GM18861 (cell line): ENCODE data around the gene FRY.

ENCODE experiments used
- ATAC-seq: cut with Tn5 transposase; IDR thresholded peaks from one replicate; pipeline ENCODE4 v1.9.1; 2021; ENCODE audit not compliant: unreplicated experiment

FRY gene

DNA sequence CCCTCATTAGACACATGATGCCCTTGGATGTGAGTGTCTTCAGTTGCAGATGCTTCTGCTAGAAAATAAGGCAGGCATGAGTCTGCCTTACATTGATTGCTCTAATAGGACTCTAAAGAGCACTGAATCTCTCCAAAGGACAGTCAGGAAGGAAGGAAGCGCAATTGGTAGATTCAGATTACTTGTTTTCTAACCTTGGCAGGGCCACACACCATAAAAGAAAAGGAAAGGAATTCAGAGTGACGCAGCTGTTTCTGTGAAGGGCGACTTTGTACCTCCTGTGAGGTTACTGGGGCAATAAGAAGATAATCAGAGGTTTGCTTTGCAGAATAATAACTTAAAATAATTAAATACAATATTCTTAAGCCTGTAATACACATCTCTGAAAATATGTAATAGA is 48.0 kb downstream of the FRY start:
- ATAC-seq = no peak

DNA sequence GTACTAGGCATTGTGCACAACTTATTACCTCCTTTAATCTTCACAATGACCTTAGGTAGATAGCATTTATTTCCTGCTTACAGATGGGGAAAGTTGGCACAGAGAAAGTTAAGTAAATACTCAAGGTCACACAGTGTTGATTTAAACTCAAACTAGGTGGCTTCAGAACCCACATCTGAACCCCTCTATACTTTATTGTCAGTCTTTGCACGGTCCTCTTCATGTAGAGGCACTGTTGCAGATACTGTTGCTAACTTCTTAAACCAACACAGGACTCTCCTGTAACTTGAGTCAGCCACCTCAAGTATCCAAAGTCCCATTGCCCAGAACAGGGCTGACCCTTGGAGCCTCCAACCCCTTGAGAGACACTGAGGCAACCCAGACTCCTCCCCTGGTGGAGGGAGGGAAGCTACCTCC is 48.8 kb downstream of the FRY start:
- ATAC-seq = no peak

DNA sequence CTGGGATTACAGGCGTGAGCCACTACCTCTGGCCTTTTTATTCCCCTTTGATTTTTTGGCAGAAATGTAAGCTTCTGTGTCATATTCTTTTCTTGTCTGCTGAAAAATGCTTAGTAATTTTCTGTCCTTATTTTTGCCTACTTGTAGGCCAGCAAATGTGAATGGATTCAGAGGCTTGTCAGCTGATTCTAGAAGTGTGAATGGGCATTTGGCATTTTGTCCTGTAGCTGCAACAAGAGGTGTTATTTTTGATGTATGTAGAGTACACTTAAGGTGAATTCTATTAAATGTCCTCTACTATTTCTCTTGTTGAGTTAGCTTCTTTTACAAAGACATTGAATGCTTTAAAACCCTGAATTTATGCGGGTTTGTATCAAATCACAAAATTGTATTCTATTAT is 50.0 kb downstream of the FRY start:
- no peak for ATAC-seq

DNA sequence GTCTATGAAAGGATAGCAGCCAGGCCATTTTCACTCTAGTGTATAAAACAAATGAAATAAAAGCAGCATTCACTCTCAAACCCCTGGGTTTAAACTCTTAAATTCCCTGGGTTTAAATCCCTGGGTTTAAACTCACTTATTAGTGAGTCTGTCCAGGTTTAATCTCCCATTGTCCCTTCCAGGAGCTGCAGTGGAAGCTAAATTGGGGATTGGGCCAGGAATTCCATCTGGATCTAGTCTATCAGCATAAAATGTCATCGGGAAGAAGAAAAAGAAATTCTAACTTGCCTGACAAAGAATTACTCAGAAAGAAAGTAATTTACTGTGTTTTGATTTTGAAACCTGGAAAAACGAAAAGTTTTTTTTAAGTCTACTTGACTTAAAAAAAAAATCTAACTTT is 54.8 kb downstream of the FRY start:
- ATAC-seq = no peak

DNA sequence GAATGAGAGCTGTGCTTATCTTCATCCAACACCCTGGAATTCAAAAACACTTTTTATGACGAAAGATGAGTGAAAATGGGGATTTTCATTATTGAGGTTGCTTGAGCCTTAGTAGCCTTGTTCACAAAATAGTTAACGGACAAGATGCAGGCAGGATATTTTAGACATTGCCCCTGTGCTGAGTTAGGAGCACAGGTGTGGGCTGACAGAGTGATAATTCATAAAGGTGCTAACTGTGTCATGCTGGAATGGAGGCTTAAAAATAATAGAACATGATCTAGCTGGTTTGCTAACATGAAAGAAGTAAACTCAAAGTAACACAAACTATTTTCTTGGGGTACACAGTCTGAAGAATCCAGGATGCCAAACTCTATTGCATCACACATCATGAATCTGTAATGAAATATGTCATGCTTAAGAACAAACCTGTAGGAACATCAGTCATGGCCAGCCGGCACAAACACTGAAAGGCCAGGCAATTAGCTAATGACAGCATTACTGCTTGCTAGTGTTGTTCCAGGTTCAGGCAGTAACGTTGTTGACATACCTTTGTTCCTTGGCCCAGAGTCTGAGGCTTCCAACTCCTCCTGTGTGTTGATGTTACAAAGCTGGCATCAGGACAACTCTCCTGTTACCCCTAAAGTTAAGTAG is 55.3 kb downstream of the FRY start:
- no peak for ATAC-seq

DNA sequence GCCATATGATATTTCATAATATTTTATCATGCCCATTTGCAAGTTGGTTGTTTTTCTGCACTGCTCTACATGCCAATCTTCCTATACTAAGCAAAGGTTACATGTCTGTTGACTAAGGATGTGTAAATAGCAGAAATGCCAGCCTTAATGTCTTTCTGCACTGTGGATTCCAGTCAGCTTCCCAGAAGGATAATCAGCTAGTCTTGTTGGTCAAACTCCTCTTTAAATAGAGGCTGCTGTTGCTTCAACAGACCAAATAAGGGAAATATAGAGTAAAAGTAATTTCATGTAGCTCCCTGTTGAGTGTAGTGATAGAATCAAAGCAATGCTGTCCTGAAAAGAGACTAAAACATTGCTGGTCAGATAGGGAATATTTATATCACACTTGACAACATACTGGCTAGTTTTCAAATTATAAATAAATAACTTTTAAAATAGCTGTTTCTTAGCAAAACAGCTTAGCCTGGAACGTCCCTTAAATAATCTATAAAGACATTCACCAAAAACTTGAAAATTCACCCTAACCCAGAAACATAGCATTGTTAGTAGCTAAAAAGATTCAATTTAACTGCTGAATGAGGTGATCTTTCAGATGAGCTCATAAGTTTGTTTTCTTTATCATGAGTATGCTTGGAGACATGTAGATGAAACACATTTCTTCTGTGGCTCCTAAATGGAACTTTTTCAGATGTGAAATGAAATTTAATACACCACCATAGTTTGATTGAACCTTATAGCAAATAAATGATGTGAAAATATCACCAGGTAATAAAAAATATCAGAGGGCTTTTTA is 56.6 kb downstream of the FRY start:
- no peak for ATAC-seq

DNA sequence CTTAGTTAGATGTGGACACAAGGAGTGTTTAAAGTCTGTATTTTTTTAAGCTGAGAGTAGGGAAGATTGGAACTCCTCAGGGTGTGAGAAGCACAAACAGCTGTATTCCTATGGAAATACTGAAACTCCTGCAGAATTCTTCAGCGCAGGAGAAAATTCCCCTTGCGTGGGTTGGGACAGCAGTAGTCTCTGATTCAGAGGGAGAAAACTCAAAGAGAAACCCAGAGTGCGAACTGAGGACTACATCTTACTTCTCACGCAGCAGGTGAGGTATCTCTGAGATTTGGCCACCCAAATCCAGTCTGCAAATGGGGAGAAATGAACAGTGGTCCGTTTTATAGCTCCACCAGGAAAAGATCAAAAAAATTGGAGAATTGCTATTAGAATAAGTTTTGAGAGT is 60.9 kb downstream of the FRY start:
- no peak for ATAC-seq

- ATAC-seq = no peak
Measured at GRCh38 chr13:32093006-32093405, 61.4 kb downstream of the FRY start.

DNA sequence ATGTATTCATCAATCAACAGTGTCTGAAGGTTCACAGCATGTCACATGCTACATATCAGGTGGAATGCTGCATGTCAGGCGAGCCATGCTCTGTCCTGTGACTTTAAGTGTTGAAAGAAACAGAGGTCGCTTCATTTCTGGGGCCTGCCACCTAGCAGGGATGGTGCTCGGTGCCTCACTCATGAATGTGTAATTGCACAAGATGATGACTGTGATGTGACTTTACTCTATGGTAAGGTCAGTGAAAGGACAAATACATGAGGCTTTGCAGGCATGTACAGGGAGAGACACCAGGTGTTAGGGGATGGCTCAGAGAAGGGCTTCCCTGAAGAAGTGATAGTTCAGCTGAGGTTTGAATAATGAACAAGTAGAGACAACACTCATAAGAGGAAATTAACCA is 66.7 kb downstream of the FRY start:
- no peak for ATAC-seq

DNA sequence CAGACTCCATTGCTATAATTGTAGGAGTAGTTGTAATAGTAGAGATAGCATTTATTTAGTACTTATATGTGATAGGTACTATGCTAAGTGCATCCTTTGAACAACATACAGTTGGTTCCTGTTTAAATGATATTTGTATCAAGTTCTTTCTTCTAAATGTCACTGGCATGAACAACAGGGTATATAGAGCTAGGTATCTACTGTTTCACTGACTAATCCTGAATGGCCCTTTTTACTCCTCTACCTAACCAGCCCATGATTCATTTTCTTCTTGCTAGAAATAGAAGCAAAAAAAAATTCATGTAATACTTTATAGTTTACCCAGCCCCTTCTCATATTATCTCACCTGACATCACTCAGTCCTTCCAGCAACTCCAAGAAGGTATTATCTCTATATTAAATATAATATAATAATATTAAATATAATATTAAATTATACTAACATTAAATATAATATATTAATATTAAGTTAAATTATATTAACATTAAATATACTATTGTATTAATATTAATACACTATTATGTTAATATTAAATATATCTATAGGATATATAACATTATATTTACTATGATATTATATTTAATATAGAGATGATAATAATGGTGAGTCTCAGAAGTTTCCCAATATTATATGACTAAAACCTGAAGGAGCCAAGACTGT is 74.2 kb downstream of the FRY start:
- no peak for ATAC-seq

- ATAC-seq = no peak
Measured at GRCh38 chr13:32107474-32107873, 75.9 kb downstream of the FRY start.

DNA sequence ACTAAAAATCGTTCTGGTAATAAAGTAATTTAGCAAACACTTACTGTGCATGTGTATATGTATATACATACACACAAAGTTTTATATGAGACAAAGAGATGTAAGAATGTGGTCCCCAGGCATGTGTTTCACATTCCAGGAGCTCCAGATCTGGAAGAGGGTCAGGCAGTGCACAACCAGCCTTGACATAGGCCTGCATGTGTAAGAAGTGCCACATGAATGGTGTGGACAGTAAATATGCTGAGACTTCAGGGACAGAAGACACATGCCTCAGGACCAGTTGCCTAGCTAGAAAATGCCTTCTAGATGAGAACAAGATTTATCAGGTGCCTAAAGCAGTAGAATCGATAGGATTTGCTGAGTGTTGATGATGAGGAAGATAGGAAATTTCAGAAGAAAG is 76.4 kb downstream of the FRY start:
- ATAC-seq = no peak

DNA sequence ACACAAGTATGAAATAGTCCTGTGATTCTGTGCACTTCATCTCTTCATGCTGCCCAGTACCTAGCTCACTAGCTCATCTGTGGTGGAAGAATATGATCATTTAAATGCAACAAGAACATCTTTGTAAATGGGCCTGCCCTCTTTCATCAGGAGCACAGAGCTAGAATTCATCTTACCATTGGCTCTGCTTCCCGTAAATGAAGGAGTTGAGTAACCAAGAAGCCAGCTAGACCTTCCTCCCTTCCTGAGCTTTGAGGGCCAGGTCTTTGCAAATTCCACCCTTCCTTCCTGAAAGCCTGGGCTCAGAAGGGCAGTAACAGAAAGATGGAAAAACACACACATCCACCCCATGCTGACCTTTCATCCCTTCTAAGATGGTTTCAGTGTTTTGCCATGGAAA is 82.0 kb downstream of the FRY start:
- ATAC-seq = no peak

- ATAC-seq = no peak
Measured at GRCh38 chr13:32114284-32114950, 82.8 kb downstream of the FRY start.

DNA sequence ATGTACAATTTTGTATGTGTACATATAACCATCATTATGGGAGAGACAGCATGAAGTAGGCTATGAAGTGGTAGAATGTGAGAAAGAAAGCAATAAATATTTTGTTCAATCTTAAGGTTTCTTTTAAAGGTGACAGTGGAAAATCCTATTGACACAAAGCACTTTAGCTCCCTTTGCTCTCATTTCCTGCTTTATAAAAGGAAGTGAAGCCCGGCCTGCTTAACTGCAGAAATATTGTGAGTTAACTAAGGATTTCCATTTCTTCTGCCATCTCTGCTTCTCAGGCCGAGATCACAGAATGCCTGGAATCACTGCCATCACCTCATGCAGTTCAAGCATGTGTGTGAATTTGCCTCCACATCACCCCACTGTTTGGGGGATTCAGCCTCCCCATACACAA is 83.5 kb downstream of the FRY start:
- no peak for ATAC-seq

- ATAC-seq = peak; percentile 49
Measured at GRCh38 chr13:32116210-32116609, 84.6 kb downstream of the FRY start.

DNA sequence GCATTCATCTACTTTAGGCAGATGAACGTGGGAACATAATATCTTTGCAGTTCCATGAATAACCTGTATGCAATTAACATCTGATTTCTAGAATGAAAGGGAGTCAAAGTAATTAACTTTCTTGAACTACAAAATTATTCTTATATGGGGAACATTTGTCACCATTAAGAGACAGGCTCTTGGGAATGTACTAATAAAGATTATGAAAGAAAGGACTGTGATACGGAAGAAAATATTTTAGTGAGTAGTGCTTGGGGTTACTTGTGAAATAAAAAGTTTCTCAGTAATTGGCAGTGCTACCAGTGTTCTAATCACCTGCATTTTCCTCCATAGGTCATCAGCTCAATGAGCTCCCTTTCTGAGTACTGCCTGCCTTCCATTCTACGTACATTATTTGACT is 85.4 kb downstream of the FRY start:
- ATAC-seq = no peak

- ATAC-seq = no peak
Measured at GRCh38 chr13:32117701-32118100, 86.1 kb downstream of the FRY start.

GRCh38 chr13:32121316-32121715 is 89.7 kb downstream of the FRY start:
- no peak for ATAC-seq

DNA sequence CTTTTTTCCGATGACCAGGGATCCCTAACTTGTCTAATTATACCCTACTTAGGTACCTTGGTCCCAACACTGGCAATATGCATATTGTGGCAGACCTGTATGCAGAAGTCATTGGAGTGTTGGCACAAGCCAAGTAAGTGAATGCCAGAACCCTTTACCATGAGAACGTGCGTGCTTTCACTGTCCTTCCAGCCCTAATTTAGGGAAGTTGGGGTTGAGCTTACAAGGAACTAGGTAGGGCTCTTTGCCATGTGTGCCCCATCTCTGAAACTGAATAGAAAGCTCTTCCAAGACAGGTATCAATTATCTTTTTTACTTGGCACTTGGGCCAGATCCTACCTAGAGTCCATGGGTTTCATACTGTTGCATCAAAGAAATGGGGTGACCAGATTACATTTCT is 93.2 kb downstream of the FRY start:
- no peak for ATAC-seq

DNA sequence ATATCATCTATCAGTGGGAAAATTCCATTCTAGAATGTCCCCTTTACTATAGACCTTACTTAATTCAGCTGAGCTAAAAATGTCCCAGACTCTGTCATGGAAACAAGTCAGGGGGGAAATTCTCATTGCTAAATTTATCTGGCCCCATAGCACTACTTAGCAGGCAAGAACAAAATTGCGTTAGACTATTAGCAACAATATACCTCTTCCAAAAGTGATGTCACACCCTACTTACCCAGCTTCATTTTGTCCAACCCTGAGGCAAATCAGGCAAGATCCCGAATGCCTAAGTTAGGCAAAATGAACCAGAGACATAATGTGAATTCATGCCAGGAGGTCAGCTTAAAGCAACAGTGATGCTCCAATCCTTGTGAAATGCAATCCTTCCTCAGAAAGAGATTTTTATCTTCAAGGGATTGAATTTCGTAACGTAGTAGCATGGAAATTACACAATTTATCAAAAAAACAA is 93.7 kb downstream of the FRY start:
- ATAC-seq = no peak

- ATAC-seq = no peak
Measured at GRCh38 chr13:32125751-32126150, 94.2 kb downstream of the FRY start.
